ENCODE data around the gene CA5B.

- TF ChIP-seq ZNF274 (IDR thresholded peaks at IDR 0.05; ENCODE audit: low read depth, low read length) (no peak), YY1 (IDR thresholded peaks at IDR 0.05; ENCODE audit: insufficient read depth, insufficient read length) (no peak), SUZ12 (IDR thresholded peaks at IDR 0.05; ENCODE audit: extremely low read depth, insufficient read depth, insufficient read length) (no peak)
These were observed 696 bp upstream of the CA5B start for GRCh38 chrX:15737190-15737958.
